GM23338 (cell line): ENCODE data around the gene MFAP3. TPM values are rescaled to one million over a fixed set of nuclear protein-coding genes. Genes with fewer than 3 reads are reported as not detected.

Experiments used
- ATAC-seq: fragments of 200-7000 bp; cut with Tn5 transposase; 3 replicates; pipeline ENCODE4 v1.9.1; 2020
- DNase-seq: peaks from one replicate; pipeline ENCODE4 v3.0.0-alpha.2; 2015; ENCODE audit warnings: low spot score
- H2AFZ ChIP-seq: fragments of 200-600 bp; sonication (generic); 2 replicates; pipeline ENCODE4 v1.8.0; 2016; ENCODE audit warnings: antibody characterized with exemption, mild to moderate bottlenecking, moderate library complexity
- H3F3A ChIP-seq: fragments of 200-600 bp; sonication (generic); replicated peaks from 2 replicates; pipeline ENCODE4 v1.8.0; 2017; ENCODE audit warnings: antibody characterized with exemption, mixed run types, low read depth
- H3K27ac ChIP-seq: fragments of 200-600 bp; sonication (generic); 2 replicates; pipeline ENCODE4 v1.6.1; 2016; ENCODE audit warnings: low read depth
- H3K27me3 ChIP-seq: fragments of 200-600 bp; sonication (generic); 2 replicates; pipeline ENCODE4 v1.8.0; 2016; ENCODE audit warnings: mild to moderate bottlenecking, mixed run types, moderate library complexity; ENCODE audit not compliant: insufficient read depth
- H3K36me3 ChIP-seq: fragments of 200-600 bp; sonication (generic); 2 replicates; pipeline ENCODE4 v1.8.0; 2016; ENCODE audit warnings: mild to moderate bottlenecking; ENCODE audit not compliant: insufficient read depth
- H3K4me1 ChIP-seq: fragments of 200-600 bp; sonication (generic); 2 replicates; pipeline ENCODE4 v1.8.0; 2016; ENCODE audit warnings: mild to moderate bottlenecking, moderate library complexity; ENCODE audit not compliant: insufficient read depth
- H3K4me2 ChIP-seq: fragments of 200-600 bp; sonication (generic); 2 replicates; pipeline ENCODE4 v1.7.1; 2017; ENCODE audit warnings: mixed run types
- H3K4me3 ChIP-seq: fragments of 200-600 bp; sonication (generic); 2 replicates; pipeline ENCODE4 v1.6.1; 2016; ENCODE audit warnings: mixed run types
- H3K79me2 ChIP-seq: fragments of 200-600 bp; sonication (generic); replicated peaks from 2 replicates; pipeline ENCODE4 v1.8.0; 2017; ENCODE audit warnings: mild to moderate bottlenecking; ENCODE audit not compliant: insufficient read depth
- H3K9me2 ChIP-seq: fragments of 200-600 bp; sonication (generic); 2 replicates; pipeline ENCODE4 v1.8.0; 2017; ENCODE audit not compliant: insufficient read depth
- H4K20me1 ChIP-seq: fragments of 200-600 bp; sonication (generic); replicated peaks from 2 replicates; pipeline ENCODE4 v1.8.0; 2017; ENCODE audit warnings: mild to moderate bottlenecking; ENCODE audit not compliant: insufficient read depth
- H3K27ac Mint-ChIP-seq: 2 replicates; pipeline ENCODE4 v1.8.0; 2020; ENCODE audit warnings: inconsistent platforms, mild to moderate bottlenecking, moderate library complexity, mixed read lengths
- H3K27me3 Mint-ChIP-seq: 3 replicates; pipeline ENCODE4 v1.8.0; 2022; ENCODE audit warnings: low read depth, mild to moderate bottlenecking, moderate library complexity, mixed read lengths, inconsistent platforms; ENCODE audit not compliant: insufficient read depth, poor library complexity
- H3K36me3 Mint-ChIP-seq: 3 replicates; pipeline ENCODE4 v1.8.0; 2021; ENCODE audit warnings: low read depth, mild to moderate bottlenecking, inconsistent platforms, moderate library complexity, mixed read lengths
- H3K4me1 Mint-ChIP-seq: 3 replicates; pipeline ENCODE4 v1.8.0; 2020; ENCODE audit warnings: mild to moderate bottlenecking, inconsistent platforms, mixed read lengths
- H3K4me3 Mint-ChIP-seq: 3 replicates; pipeline ENCODE4 v1.8.0; 2021; ENCODE audit warnings: moderate library complexity, mild to moderate bottlenecking, inconsistent platforms, mixed read lengths
- H3K9me3 Mint-ChIP-seq: 3 replicates; pipeline ENCODE4 v1.8.0; 2020; ENCODE audit warnings: moderate library complexity, mild to moderate bottlenecking, inconsistent platforms, mixed read lengths
- CREB1 ChIP-seq: fragments of 250-450 bp; sonication (Bioruptor Pico); IDR thresholded peaks from 2 replicates; pipeline ENCODE4 v1.5.0; 2020; ENCODE audit warnings: low read depth, mild to moderate bottlenecking, moderate library complexity
- CTCF ChIP-seq, 2 experiments: fragments of 200-600 bp in 1 of 2; sonication (generic) in 1 of 2; conservative IDR thresholded peaks; 2 replicates each; pipeline versions ENCODE4 v1.5.1 to v1.6.1; 2016 to 2017; ENCODE audit warnings: antibody characterized with exemption in 2 of 2, low read depth in 2 of 2, mild to moderate bottlenecking in 2 of 2, moderate library complexity in 1 of 2
- JUNB ChIP-seq: IDR thresholded peaks from one replicate; pipeline ENCODE4 v1.6.1; 2016; ENCODE audit warnings: antibody characterized with exemption; ENCODE audit not compliant: unreplicated experiment
- NANOG ChIP-seq: IDR thresholded peaks from 2 replicates; pipeline ENCODE4 v1.6.1; 2016; ENCODE audit warnings: antibody characterized with exemption, borderline replicate concordance
- POLR2AphosphoS5 ChIP-seq: IDR thresholded peaks from 2 replicates; pipeline ENCODE4 v1.6.1; 2016; ENCODE audit warnings: antibody characterized with exemption, low read depth
- REST ChIP-seq: IDR thresholded peaks from one replicate; pipeline ENCODE4 v1.6.1; 2018; ENCODE audit warnings: antibody characterized with exemption; ENCODE audit not compliant: unreplicated experiment
- STAT1 ChIP-seq: IDR thresholded peaks from one replicate; pipeline ENCODE4 v1.6.1; 2016; ENCODE audit warnings: antibody characterized with exemption; ENCODE audit not compliant: unreplicated experiment
- ZNF114 ChIP-seq: fragments of 250-450 bp; sonication (Bioruptor Pico); IDR thresholded peaks from 2 replicates; pipeline ENCODE4 v1.5.0; 2020; ENCODE audit warnings: mild to moderate bottlenecking, moderate library complexity
- ZNF331 ChIP-seq: fragments of 250-450 bp; sonication (Bioruptor Pico); IDR thresholded peaks from 2 replicates; pipeline ENCODE4 v1.5.0; 2020; ENCODE audit warnings: low read depth, mild to moderate bottlenecking, moderate library complexity
- polyA plus RNA-seq: library from polyadenylated mRNA; unstranded; fragments of >200 nt; fragmentation: Nextera tagmentation; extraction: Ambion mirVana; gene quantifications from 2 replicates; pipeline ENCODE4 v1.2.1, GENCODE V29; 2016
- total RNA-seq: library from RNA; depleted of rRNA; stranded (reverse); fragments of >200 nt; shearing (Covaris generic); gene quantifications from 2 replicates; pipeline ENCODE4 v1.2.3, GENCODE V29; 2014

Gene MFAP3
- total and polyA plus RNA-seq, 2 experiments from 2014 or later = 2.9 to 47.5 TPM

DNA sequence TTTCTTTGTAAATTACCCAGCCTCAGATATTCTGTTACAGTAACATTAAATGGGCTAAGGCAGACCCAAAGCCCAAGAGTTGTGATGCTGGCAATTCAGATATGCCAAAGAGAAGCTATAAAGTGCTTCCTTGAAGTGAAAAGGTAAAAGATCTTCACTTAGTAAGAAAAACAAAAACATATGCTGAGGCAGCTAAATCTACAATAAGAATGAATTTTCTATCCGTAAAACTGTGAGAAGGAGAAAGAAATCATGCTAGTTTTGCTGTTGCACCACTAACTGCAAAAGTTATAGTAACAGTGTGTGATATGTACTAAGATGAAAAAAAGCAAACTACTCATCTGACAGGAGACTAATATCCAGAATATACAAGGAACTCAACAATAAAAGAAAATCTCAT is 40.0 kb upstream of the MFAP3 start:
- no peaks in the 10 kb centered on the region for H3K4me1 Mint-ChIP-seq

GRCh38 chr5:153999995-154000394 is 38.8 kb upstream of the MFAP3 start:
- Histone ChIP-seq H3K9me2 (no peaks in the 10 kb centered on the region), H3K4me2 (no peak overlapping the region), H2AFZ (no peak overlapping the region), H3K79me2 (no peaks in the 10 kb centered on the region), H3F3A (no peaks in the 10 kb centered on the region), H3K36me3 (no peaks in the 10 kb centered on the region), H4K20me1 (no peaks in the 10 kb centered on the region), H3K4me1 (no peaks in the 10 kb centered on the region), H3K4me3 (no peak overlapping the region), H3K27ac (no peak overlapping the region), H3K27me3 (no peaks in the 10 kb centered on the region)
- no peak overlapping the region for H3K27ac Mint-ChIP-seq
- H3K4me3 Mint-ChIP-seq = no peak overlapping the region
- no peaks in the 10 kb centered on the region for H3K4me1 Mint-ChIP-seq
- H3K27me3 Mint-ChIP-seq = peaks cover 3% of the 10 kb centered on the region
- H3K36me3 Mint-ChIP-seq = no peaks in the 10 kb centered on the region; the same call in 2 of the 3 replicates
- DNase-seq (no peak), ATAC-seq (no peak)
- H3K9me3 Mint-ChIP-seq = no peaks in the 10 kb centered on the region; the same call in 2 of the 3 replicates
- TF ChIP-seq CREB1 = no peak
- TF ChIP-seq REST = no peak
- no peak for TF ChIP-seq CTCF (conservative IDR thresholded peaks at IDR 0.05; ENCODE audit: low read depth in 2 of 2)
- no peak for TF ChIP-seq STAT1

More for the DNA sequence above, 40.0 kb upstream of the MFAP3 start:
- Histone ChIP-seq H3K4me1 (no peaks in the 10 kb centered on the region), H3K79me2 (no peaks in the 10 kb centered on the region), H2AFZ (no peak overlapping the region), H3K4me3 (no peak overlapping the region), H4K20me1 (no peaks in the 10 kb centered on the region), H3K9me2 (no peaks in the 10 kb centered on the region), H3K27me3 (no peaks in the 10 kb centered on the region), H3F3A (no peaks in the 10 kb centered on the region), H3K36me3 (no peaks in the 10 kb centered on the region), H3K4me2 (no peak overlapping the region), H3K27ac (no peak overlapping the region)
- Mint-ChIP-seq H3K9me3 (no peaks in the 10 kb centered on the region; the same call in 2 of the 3 replicates), H3K27ac (no peak overlapping the region), H3K36me3 (no peaks in the 10 kb centered on the region; the same call in 2 of the 3 replicates), H3K27me3 (peaks cover 3% of the 10 kb centered on the region), H3K4me3 (no peak overlapping the region)
- DNase-seq = no peak
- no peak for ATAC-seq
- TF ChIP-seq JUNB (no peak), REST (no peak), ZNF331 (CRISPR knock-in tag) (no peak), ZNF114 (CRISPR knock-in tag) (no peak), POLR2AphosphoS5 (no peak), NANOG (no peak), STAT1 (no peak)
